Measurements from ENCODE around the gene LYRM9. TPM values are rescaled to one million over a fixed set of nuclear protein-coding genes. Genes with fewer than 3 reads are reported as not detected.

LYRM9 gene
- total and polyA plus RNA-seq, 9 of the 15 experiments (the other 6 are each of a cell fraction or from before 2014, with no cell fraction given) = 0.98 to 4.7 (median 1.8) TPM

DNA sequence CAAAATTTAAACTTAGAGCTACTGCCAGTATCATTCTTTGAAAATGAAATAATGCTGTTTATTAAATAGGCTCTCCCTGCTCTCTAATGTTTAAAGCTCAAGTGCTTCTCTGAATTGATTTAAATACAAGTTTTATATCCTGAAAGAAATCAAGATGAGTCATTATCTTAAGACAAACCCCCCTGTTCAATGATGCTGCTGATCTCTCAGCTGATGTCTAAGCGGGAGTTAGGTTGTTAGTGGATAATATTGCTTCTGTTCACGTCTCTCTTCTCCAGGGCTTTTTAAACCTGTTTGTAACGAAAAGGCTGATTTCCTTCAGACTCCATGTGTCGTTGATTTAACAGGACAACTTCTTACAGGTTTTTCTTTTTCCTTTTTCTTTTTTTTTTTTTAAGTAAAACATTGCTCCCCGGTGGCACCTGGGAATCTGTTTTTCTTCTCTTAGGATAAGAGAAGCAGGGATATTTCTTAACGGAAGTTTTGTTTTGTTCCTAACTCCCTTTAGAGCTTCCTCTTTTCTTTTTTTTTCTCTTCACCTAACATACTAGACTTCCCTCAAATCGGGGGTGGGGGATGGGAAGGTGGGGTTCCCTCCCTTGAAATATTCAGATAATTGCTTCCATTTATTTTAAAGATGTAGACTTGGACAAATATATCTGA lies 807 bp upstream of the LYRM9 start (continued):
- TF ChIP-seq, protein P1, sequence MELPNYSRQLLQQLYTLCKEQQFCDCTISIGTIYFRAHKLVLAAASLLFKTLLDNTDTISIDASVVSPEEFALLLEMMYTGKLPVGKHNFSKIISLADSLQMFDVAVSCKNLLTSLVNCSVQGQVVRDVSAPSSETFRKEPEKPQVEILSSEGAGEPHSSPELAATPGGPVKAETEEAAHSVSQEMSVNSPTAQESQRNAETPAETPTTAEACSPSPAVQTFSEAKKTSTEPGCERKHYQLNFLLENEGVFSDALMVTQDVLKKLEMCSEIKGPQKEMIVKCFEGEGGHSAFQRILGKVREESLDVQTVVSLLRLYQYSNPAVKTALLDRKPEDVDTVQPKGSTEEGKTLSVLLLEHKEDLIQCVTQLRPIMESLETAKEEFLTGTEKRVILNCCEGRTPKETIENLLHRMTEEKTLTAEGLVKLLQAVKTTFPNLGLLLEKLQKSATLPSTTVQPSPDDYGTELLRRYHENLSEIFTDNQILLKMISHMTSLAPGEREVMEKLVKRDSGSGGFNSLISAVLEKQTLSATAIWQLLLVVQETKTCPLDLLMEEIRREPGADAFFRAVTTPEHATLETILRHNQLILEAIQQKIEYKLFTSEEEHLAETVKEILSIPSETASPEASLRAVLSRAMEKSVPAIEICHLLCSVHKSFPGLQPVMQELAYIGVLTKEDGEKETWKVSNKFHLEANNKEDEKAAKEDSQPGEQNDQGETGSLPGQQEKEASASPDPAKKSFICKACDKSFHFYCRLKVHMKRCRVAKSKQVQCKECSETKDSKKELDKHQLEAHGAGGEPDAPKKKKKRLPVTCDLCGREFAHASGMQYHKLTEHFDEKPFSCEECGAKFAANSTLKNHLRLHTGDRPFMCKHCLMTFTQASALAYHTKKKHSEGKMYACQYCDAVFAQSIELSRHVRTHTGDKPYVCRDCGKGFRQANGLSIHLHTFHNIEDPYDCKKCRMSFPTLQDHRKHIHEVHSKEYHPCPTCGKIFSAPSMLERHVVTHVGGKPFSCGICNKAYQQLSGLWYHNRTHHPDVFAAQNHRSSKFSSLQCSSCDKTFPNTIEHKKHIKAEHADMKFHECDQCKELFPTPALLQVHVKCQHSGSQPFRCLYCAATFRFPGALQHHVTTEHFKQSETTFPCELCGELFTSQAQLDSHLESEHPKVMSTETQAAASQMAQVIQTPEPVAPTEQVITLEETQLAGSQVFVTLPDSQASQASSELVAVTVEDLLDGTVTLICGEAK (IDR thresholded peaks at IDR 0.05) = 0 out of 2 replicates have a peak, but pooled peaks have one; percentile 42
- TF ChIP-seq, protein P1 (CRISPR knock-in tag; IDR thresholded peaks at IDR 0.05) = no peak
- no peak for TF ChIP-seq DMBX1 (CRISPR knock-in tag; IDR thresholded peaks at IDR 0.05; ENCODE audit: borderline replicate concordance)
- no peak for TF ChIP-seq RBM25 (IDR thresholded peaks at IDR 0.05; ENCODE audit: low read depth, low read length, severe bottlenecking)
- TF ChIP-seq FUS (optimal IDR thresholded peaks at IDR 0.05; ENCODE audit: low read depth, low read length) = no peak
- TF ChIP-seq ZNF197 (CRISPR knock-in tag; IDR thresholded peaks at IDR 0.05; ENCODE audit: low read depth) = 0 out of 2 replicates have a peak, but pooled peaks have one; percentile 1
- TF ChIP-seq MTA2 (IDR thresholded peaks at IDR 0.05; ENCODE audit: low read depth) = no peak
- no peak for TF ChIP-seq NEUROD1 (IDR thresholded peaks at IDR 0.05; ENCODE audit: borderline replicate concordance, low read depth, low read length, partially characterized antibody)
- TF ChIP-seq, protein P2, sequence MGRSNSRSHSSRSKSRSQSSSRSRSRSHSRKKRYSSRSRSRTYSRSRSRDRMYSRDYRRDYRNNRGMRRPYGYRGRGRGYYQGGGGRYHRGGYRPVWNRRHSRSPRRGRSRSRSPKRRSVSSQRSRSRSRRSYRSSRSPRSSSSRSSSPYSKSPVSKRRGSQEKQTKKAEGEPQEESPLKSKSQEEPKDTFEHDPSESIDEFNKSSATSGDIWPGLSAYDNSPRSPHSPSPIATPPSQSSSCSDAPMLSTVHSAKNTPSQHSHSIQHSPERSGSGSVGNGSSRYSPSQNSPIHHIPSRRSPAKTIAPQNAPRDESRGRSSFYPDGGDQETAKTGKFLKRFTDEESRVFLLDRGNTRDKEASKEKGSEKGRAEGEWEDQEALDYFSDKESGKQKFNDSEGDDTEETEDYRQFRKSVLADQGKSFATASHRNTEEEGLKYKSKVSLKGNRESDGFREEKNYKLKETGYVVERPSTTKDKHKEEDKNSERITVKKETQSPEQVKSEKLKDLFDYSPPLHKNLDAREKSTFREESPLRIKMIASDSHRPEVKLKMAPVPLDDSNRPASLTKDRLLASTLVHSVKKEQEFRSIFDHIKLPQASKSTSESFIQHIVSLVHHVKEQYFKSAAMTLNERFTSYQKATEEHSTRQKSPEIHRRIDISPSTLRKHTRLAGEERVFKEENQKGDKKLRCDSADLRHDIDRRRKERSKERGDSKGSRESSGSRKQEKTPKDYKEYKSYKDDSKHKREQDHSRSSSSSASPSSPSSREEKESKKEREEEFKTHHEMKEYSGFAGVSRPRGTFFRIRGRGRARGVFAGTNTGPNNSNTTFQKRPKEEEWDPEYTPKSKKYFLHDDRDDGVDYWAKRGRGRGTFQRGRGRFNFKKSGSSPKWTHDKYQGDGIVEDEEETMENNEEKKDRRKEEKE (IDR thresholded peaks at IDR 0.05; ENCODE audit: borderline replicate concordance in 1 of 2, control insufficient read depth in 1 of 2, low read depth in 2 of 2, low read length in 1 of 2) = no peak
- TF ChIP-seq HDAC3 (IDR thresholded peaks at IDR 0.05; ENCODE audit: borderline replicate concordance, partially characterized antibody) = no peak
- TF ChIP-seq, protein P3, sequence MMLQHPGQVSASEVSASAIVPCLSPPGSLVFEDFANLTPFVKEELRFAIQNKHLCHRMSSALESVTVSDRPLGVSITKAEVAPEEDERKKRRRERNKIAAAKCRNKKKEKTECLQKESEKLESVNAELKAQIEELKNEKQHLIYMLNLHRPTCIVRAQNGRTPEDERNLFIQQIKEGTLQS (IDR thresholded peaks at IDR 0.05) = peak; percentile 56; the same call in 1 of the 2 replicates
- TF ChIP-seq, protein P3 (CRISPR knock-in tag; conservative IDR thresholded peaks at IDR 0.05) = no peak
- TF ChIP-seq PYGO2 (tag; IDR thresholded peaks at IDR 0.05) = no peak
- TF ChIP-seq SMARCC2 (IDR thresholded peaks at IDR 0.05; ENCODE audit: low read depth) = no peak

Measured in K562 (cell line).